HG02678 (cell line): ENCODE results near the gene DEGS1.

ENCODE experiments used
- ATAC-seq: cut with Tn5 transposase; IDR thresholded peaks from one replicate; pipeline ENCODE4 v1.9.1; 2021; ENCODE audit warnings: mild to moderate bottlenecking, moderate library complexity; ENCODE audit not compliant: unreplicated experiment

The DEGS1 gene

GRCh38 chr1:224182866-224183590, at the start of gene DEGS1:
TSS of gene DEGS1 (plus strand) at chr1:224183240. CDS start at chr1:224183337, 97 bp downstream.
- ATAC-seq = peak; percentile 69

- no peak for ATAC-seq
Observed at GRCh38 chr1:224133741-224134299, 49.2 kb upstream of the DEGS1 start.

DNA sequence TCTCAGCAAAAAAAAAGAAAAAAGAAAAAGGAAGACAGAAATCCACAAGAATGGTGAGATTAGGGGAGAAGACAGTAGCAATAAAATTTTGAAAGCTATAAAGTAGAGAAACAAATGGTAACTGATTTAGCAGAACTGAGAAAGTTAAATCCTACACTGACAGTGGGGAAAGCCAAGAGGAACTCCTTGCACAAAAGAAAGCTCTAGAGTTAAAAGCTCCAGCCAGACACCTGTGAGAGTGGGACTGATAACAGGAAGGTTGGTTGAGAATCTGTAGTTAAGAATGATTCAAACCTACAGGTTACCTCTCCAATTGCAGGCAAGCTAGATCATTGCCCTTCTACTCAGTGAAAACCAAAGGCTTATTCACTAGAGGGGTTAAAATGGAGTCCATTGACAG, 45.5 kb upstream of the DEGS1 start:
- ATAC-seq = no peak

GRCh38 chr1:224138198-224138597, 44.8 kb upstream of the DEGS1 start:
- no peak for ATAC-seq

- no peak for ATAC-seq
Observed at GRCh38 chr1:224141693-224142092, 41.3 kb upstream of the DEGS1 start.

DNA sequence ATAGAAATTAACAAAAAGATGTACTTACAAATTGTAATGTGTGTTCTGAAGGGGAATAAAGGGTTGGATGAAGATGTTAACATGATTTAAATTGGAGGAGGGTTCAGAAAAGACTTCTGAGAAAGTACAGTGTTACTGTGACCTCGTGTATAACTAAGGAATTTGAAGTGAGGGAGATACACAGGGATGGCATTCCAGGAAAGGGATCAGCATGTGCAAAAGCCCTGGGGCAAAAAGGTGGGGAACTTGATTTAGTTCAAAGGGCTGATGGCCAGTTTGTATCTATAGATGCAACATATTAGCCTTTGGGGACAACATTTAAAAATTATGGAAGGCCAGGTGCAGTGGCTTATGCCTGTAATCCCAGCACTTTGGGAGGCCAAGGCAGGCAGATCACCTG, 33.3 kb upstream of the DEGS1 start:
- ATAC-seq = no peak

DNA sequence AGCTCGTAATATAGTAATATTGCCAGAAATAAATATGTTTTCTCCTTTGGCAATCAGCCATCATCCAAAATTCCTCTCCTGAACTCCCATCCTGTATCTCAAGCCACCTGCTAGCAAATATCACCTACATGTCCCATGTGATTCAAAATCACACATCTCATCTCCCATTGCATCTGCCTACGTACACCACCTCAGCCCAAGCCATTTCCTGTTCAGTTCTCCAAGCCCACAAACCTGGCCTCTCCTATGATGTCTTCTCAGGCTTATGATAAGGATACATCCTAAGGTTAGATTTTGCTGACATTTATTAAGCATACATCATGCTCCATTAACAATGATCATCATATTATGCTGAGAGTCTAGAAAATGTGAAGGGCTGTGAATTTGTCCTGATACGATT, 31.9 kb upstream of the DEGS1 start:
- no peak for ATAC-seq

DNA sequence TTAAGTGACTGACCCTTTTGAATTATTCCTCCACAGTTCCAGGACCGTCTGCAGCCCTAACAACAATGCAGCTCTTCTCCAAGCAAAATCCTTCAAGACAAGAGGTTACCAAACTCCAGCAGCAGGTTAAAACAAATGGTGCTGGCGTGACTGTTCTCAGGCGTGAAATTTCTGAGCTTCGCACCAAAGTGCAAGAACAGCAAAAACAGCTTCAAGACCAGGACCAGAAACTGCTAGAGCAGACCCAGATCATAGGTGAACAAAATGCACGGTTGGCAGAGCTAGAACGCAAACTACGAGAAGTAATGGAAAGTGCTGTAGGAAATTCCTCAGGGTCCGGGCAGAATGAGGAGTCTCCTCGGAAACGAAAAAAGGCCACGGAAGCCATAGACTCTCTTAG, 25.7 kb upstream of the DEGS1 start:
- no peak for ATAC-seq

GRCh38 chr1:224159541-224159940, 23.5 kb upstream of the DEGS1 start:
- no peak for ATAC-seq

DNA sequence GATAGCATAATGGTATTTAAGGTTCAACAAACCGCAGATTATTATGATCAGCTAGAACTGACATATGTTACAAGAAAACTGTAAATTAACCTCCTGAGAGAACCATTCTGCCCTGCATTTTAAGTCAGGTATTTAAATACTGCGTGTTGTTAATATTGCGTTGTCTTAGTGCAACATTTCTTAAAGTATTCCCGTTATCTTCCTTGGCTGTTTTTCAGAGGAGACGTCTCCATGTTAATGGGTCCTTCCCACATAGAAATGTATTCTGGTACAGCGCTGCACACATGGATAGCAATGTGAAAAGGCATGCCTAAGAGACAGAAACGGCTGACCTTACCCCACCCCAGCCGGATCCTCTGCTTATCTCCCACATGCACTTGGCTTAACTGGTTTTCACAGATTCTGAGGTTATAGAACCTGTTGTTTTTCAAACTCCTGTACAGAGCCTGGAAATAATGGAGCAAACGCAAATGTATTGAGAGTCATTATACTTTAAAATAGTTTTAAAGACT, 22.8 kb upstream of the DEGS1 start:
- no peak for ATAC-seq

DNA sequence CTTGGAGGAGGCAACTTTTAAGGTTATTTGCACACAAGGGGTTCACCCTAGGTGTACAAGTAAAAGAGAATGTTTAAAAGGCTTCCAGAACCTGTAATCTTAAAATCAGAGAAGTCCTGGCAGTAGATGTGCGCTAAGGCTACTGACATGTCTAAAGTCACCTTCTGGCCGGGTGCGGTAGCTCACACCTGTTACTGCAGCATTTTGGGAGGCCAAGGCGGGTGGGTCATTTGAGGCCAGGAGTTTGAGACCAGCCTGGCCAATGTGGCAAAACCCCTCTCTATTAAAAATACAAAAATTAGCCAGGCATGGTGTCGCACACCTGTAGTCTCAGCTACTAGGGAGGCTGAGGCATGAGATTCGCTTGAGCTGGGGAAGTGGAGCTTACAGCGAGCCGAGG, 20.3 kb upstream of the DEGS1 start:
- ATAC-seq = no peak

- ATAC-seq = no peak
Observed at GRCh38 chr1:224163311-224163710, 19.7 kb upstream of the DEGS1 start.

DNA sequence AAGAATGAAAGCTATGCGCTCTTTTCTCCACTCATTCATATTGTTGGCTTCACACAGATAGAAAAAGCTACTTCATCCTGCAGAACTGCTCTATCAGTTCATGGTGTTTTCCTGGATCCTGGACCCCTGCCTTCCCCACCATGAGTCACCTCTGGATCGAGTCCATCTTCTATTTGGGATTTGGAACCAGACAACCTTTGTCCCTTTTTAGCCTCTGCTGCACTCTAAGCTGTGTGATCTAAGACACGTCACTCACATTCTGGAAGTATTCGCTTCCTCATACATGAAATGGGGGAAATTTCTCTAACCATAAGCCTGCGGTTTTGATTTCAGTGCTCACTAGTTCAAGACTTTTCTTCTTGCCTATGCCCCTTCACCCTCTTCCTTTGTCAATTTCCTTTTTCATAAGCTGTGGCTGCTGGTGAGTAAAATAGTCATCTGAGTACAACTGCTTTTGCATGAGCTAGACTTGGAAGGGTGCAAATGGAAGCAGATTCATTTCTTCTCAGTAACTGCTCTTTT, 14.1 kb upstream of the DEGS1 start:
- ATAC-seq = peak; percentile 89

DNA sequence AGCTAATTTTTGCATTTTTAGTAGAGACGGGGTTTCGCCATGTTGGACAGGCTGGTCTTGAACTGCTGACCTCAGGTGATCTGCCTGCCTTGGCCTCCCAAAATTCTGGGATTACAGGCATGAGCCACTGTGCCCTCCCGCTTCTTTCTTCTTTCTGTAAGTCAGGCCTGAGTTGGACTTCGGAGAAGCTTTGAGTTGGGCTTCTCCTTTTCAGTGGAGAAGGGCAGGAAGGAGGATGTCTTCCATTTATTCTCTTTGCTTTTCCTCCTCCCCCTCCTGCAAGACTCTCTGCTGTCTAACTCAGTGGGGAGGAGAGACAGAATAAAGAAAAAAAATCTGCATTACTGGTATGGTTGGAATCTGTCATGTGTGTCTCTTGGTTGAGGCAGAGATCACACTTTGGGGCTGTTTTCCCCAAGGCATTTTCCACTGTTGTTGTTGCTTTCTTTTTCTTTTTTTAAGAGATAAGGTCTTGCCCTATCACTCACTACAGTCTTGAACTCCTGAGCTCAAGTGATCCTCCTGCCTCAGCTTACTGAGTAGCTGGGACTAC, 13.2 kb upstream of the DEGS1 start:
- ATAC-seq = no peak

GRCh38 chr1:224170343-224170742, 12.7 kb upstream of the DEGS1 start:
- ATAC-seq = no peak

GRCh38 chr1:224170748-224171478, 12.1 kb upstream of the DEGS1 start:
- no peak for ATAC-seq

- ATAC-seq = no peak
Observed at GRCh38 chr1:224172229-224172628, 10.8 kb upstream of the DEGS1 start.

GRCh38 chr1:224173523-224173922, 9.5 kb upstream of the DEGS1 start:
- ATAC-seq = no peak

GRCh38 chr1:224175617-224176016, 7.4 kb upstream of the DEGS1 start:
- ATAC-seq = no peak

DNA sequence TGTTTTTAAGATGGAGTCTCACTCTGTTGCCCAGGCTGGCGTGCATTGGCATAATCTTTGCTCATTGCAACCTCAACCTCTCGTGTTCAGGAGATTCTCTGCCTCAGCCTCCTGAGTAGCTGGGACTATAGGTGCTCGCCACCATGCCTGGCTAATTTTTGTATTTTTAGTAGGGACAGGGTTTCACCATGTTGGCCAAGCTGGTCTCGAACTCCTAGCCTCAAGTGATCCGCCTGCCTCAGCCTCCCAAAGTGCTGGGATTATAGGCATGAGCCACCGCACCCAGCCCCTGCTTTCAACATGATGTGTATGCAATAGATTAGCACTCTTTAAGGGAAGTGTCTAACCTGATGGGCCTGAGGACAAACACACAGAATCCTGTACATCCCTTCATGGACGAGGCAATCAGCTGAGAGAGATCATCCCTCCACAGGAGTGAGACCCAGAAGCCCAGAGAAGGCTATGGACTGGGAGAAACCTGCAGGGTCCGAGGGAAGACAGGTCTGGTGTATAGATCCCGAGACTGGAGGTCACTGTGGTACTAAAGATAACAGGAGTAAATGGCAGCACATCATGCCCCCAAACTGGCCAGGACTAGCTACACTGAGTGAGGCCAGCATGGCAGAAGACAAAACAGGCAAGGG, 5.6 kb upstream of the DEGS1 start:
- ATAC-seq = no peak

- ATAC-seq = no peak
Observed at GRCh38 chr1:224178894-224179293, 4.1 kb upstream of the DEGS1 start.
